Breast epithelium (tissue), 3 donors: ENCODE data around the gene TMEM18.

ENCODE experiments used
- CTCF ChIP-seq, 3 donors: fragments of 450-650 bp; IDR thresholded peaks; one replicate each; pipeline ENCODE4 v1.5.1; 2016 to 2017; ENCODE audit warnings: antibody characterized with exemption in 3 of 3, mild to moderate bottlenecking in 3 of 3, moderate library complexity in 3 of 3
- POLR2A ChIP-seq: fragments of 450-650 bp; IDR thresholded peaks from one replicate; pipeline ENCODE4 v1.6.1; 2016; ENCODE audit warnings: antibody characterized with exemption, mild to moderate bottlenecking, moderate library complexity
- POLR2AphosphoS5 ChIP-seq, 3 donors: sonication (generic); formaldehyde crosslinking; IDR thresholded peaks; one replicate each; pipeline ENCODE4 v1.6.1; 2017; ENCODE audit warnings: antibody characterized with exemption in 3 of 3

GRCh38 chr2:620471-621302 lies 56.5 kb downstream of the TMEM18 start:
- TF ChIP-seq POLR2A = no peak
- TF ChIP-seq CTCF (IDR thresholded peaks at IDR 0.05) = no peak
- no peak for TF ChIP-seq POLR2AphosphoS5 (IDR thresholded peaks at IDR 0.05)
